Measurements from ENCODE around the gene DOC2B. TPM values are rescaled to one million over a fixed set of nuclear protein-coding genes. Genes with fewer than 3 reads are reported as not detected.

Gene DOC2B
- total RNA-seq, 1 experiment from 2014 or later, result not detected

- H3K9me3 Mint-ChIP-seq (ENCODE audit: unreplicated experiment), result no peaks in the 10 kb centered on the region
- no peaks in the 10 kb centered on the region for H3K4me1 ChIP-seq
- H3K27me3 Mint-ChIP-seq (ENCODE audit: insufficient read depth, unreplicated experiment), result peaks cover 16% of the 10 kb centered on the region
- DNase-seq, result no peak
- no peak for TF ChIP-seq CTCF (IDR thresholded peaks at IDR 0.05; ENCODE audit: insufficient read depth in 1 of 2, low read depth in 1 of 2, low read length in 1 of 2, severe bottlenecking in 1 of 2, unreplicated experiment in 1 of 2)
- BruUV-seq (replicated peaks), result no TSS peak
- POLR2A ChIA-PET, result no interaction called here
- H3K4me3 ChIP-seq (ENCODE audit: low read depth, low read length), result no peak overlapping the region
- no peak overlapping the region for H3K27ac Mint-ChIP-seq (ENCODE audit: unreplicated experiment)
- H3K36me3 Mint-ChIP-seq (ENCODE audit: insufficient read depth, unreplicated experiment), result no peaks in the 10 kb centered on the region
- CTCF ChIA-PET, result no interaction called here
- no peaks in the 10 kb centered on the region for H3K36me3 ChIP-seq (ENCODE audit: control insufficient read depth, insufficient read depth, low read length)
- no peak overlapping the region for H3K4me3 Mint-ChIP-seq (ENCODE audit: unreplicated experiment)
- H3K9me3 ChIP-seq, result no peaks in the 10 kb centered on the region
- no peaks in the 10 kb centered on the region for H3K27me3 ChIP-seq (replicated peaks; ENCODE audit: control insufficient read depth, insufficient read depth, low read length)
- H3K4me1 Mint-ChIP-seq (ENCODE audit: low read depth, unreplicated experiment), result no peaks in the 10 kb centered on the region
- intact Hi-C loops (cut with micrococcal nuclease; ENCODE audit: unreplicated experiment), result no loop called here
Measured at GRCh38 chr17:158379-158778, 23.1 kb downstream of the DOC2B start.

GRCh38 chr17:157901-158300, 23.5 kb downstream of the DOC2B start:
- Mint-ChIP-seq H3K36me3 (ENCODE audit: insufficient read depth, unreplicated experiment) (no peaks in the 10 kb centered on the region), H3K9me3 (ENCODE audit: unreplicated experiment) (no peaks in the 10 kb centered on the region), H3K27ac (ENCODE audit: unreplicated experiment) (no peak overlapping the region), H3K27me3 (ENCODE audit: insufficient read depth, unreplicated experiment) (peaks cover 16% of the 10 kb centered on the region), H3K4me1 (ENCODE audit: low read depth, unreplicated experiment) (no peaks in the 10 kb centered on the region), H3K4me3 (ENCODE audit: unreplicated experiment) (no peak overlapping the region)
- no TSS peak for BruUV-seq (replicated peaks)
- H3K36me3 ChIP-seq (ENCODE audit: control insufficient read depth, insufficient read depth, low read length), result no peaks in the 10 kb centered on the region
- no peak overlapping the region for H3K4me3 ChIP-seq (ENCODE audit: low read depth, low read length)
- intact Hi-C loops (cut with micrococcal nuclease; ENCODE audit: unreplicated experiment), result no loop called here
- H3K4me1 ChIP-seq, result no peaks in the 10 kb centered on the region
- H3K9me3 ChIP-seq, result no peaks in the 10 kb centered on the region
- no peak for DNase-seq
- no peaks in the 10 kb centered on the region for H3K27me3 ChIP-seq (replicated peaks; ENCODE audit: control insufficient read depth, insufficient read depth, low read length)
- ChIA-PET POLR2A (no interaction called here), CTCF (no interaction called here)
- TF ChIP-seq CTCF (IDR thresholded peaks at IDR 0.05; ENCODE audit: insufficient read depth in 1 of 2, low read depth in 1 of 2, low read length in 1 of 2, severe bottlenecking in 1 of 2, unreplicated experiment in 1 of 2), result no peak

GRCh38 chr17:156946-157345, 24.5 kb downstream of the DOC2B start:
- no peak overlapping the region for H3K4me3 ChIP-seq (ENCODE audit: low read depth, low read length)
- H3K27me3 Mint-ChIP-seq (ENCODE audit: insufficient read depth, unreplicated experiment), result peaks cover 13% of the 10 kb centered on the region
- DNase-seq, result no peak
- H3K27me3 ChIP-seq (replicated peaks; ENCODE audit: control insufficient read depth, insufficient read depth, low read length), result no peaks in the 10 kb centered on the region
- H3K4me1 Mint-ChIP-seq (ENCODE audit: low read depth, unreplicated experiment), result no peaks in the 10 kb centered on the region
- CTCF ChIA-PET, result no interaction called here
- no peaks in the 10 kb centered on the region for H3K4me1 ChIP-seq
- no peaks in the 10 kb centered on the region for H3K9me3 Mint-ChIP-seq (ENCODE audit: unreplicated experiment)
- H3K36me3 ChIP-seq (ENCODE audit: control insufficient read depth, insufficient read depth, low read length), result no peaks in the 10 kb centered on the region
- no TSS peak for BruUV-seq (replicated peaks)
- POLR2A ChIA-PET, result no interaction called here
- H3K4me3 Mint-ChIP-seq (ENCODE audit: unreplicated experiment), result no peak overlapping the region
- H3K36me3 Mint-ChIP-seq (ENCODE audit: insufficient read depth, unreplicated experiment), result no peaks in the 10 kb centered on the region
- intact Hi-C loops (cut with micrococcal nuclease; ENCODE audit: unreplicated experiment), result no loop called here
- no peak overlapping the region for H3K27ac Mint-ChIP-seq (ENCODE audit: unreplicated experiment)
- H3K9me3 ChIP-seq, result no peaks in the 10 kb centered on the region
- TF ChIP-seq CTCF (IDR thresholded peaks at IDR 0.05; ENCODE audit: insufficient read depth in 1 of 2, low read depth in 1 of 2, low read length in 1 of 2, severe bottlenecking in 1 of 2, unreplicated experiment in 1 of 2), result no peak

Data from Caco-2 (cell line).